H4 (cell line): ENCODE data around the gene POM121. TPM values are rescaled to one million over a fixed set of nuclear protein-coding genes. Genes with fewer than 3 reads are reported as not detected.
"Not testable (repeated sequence)": the region's sequence is repeated elsewhere in the genome, so short reads cannot be mapped to it uniquely, and the experiment has no call there.

Experiments
- DNase-seq: peaks from one replicate; pipeline ENCODE4 v3.0.0-alpha.2; 2015; ENCODE audit warnings: low spot score
- total RNA-seq: library from RNA; depleted of rRNA; stranded (reverse); fragments of >200 nt; shearing (Covaris generic); gene quantifications from 2 replicates; pipeline ENCODE4 v1.2.3, GENCODE V29; 2014; rRNA removed

Gene POM121
- total RNA-seq = 3.1 and 5.2 TPM in 2 replicates

DNA sequence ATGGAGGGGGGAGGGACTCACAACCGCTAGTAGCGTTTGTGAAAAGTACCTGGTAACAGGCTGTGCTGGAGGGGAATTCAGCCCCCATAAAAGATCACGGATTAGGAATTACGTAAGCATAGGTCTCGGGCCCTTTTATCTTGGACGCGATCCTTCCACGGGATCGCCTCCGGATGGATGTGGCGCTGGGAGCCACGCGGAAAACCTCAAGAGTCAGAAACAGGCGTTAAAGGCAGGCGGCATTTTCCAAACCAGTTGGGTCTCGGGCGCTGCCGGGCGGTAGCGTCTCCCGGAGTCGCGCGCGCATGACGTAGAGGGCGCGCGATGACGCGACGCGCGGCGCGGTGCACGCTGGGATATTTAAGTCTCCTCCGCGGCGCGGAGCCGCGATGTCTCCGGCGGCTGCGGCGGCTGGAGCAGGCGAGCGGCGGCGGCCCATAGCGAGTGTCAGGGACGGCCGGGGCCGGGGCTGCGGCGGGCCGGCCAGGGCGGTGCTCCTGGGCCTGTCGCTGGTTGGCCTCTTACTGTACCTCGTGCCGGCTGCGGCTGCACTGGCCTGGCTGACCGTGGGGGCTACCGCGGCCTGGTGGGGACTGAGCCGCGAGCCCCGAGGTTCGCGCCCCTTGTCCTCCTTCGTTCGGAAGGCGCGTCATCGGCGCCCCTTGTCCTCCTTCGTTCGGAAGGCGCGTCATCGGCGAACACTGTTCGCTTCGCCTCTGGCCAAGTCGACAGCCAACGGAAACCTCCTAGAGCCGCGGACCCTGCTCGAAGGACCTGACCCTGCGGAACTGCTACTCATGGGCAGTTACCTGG, at the start of gene POM121:
POM121 (plus strand) TSS at position 363 of the 813 bp plus-strand sequence; CDS start at position 390, 27 bp downstream.
- peak; percentile 88 for DNase-seq

DNA sequence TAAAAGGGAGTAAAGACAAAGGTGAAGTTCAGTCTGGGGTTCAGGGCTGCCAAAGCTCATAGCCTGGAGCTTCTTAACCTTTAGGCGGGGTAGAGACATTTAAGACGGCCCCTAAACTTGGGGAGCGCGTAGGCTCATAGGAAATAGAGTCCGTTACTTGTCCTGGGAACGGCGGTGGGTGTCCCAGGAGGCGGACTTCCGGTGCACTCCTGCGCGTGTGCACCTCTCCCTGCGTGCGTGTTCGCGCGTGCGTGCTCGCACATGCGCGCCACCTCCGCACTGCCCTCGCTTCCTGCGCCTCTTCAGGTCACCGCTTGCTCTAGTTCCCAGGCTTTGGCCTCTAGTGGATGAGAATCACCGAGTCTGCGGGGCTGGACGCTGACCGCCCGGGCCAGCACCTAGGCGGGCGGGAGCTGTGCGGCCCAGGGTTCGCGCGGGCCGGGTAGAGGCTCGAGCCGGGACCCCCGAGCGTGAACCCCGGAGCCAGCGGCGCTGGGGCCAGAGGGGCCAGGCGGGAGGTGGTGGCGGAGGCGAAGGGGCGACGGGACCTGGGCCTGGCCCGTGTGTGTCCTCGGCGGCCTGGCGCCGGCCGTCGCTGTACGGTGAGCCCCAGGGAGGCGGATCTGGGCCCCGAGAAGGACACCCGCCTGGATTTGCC, 45.7 kb upstream of the POM121 start:
- DNase-seq = peak; percentile 87

DNA sequence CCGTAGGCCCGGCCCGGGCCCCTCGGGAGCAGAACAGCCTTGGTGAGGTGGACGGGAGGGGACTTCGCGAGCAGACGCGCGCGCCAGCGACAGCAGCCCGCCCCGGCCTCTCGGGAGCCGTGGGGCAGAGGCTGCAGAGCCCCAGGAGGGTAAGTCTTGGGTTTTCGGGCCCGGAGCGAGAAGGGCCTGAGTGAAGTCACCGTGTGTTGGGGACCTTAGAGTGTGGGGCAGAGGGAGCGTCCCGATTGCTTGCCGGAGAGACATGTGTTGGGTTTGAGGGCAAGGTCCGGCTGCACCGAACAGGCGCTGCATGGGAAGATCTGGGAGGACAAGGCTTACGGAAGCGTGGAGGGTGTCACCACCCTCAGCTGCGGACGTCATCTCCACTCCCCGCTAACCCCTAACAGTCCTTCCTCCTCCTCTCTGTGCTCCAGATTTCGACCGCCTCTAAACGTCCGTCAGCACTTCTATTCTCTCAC, 45.1 kb upstream of the POM121 start:
- peak; percentile 29 for DNase-seq

DNA sequence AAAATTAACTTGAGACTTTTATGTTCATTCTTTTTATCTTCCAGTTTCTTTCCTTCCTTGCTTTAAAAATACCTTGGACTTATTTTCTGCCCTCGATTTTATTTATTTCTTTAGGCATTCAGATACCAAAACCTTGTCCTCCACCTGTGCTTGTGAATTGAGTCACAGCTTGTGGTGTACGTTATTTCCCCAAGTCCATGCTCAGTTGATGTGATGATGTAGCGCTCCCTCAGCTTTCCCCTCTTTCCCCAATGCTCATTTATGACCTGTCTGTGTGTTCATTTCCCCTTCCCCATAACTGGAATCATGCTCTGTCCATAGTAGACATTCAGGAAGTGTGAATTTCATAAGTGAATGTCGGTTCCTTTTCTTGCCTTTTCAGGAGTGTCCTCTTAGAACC, 33.1 kb upstream of the POM121 start:
- not testable (repeated sequence) for DNase-seq

DNA sequence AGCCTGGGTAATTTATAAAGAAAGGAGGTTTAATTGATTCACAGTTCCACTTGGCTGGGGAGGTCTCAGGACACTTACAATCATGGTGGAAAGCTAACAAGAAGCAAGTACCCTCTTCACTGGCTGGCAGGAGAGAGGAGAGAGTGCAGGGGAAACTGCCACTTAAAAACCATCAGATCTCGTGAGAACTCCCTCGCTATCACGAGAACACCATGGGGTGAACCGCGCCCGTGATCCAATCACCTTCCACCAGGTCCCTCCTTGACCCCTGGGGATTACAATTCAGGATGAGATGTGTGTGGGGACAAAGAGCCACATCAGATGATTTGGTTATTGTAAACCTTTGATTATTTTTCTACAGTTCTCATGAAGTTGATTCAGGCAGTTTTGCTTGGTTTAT, 20.2 kb upstream of the POM121 start:
- DNase-seq = not testable (repeated sequence)

DNA sequence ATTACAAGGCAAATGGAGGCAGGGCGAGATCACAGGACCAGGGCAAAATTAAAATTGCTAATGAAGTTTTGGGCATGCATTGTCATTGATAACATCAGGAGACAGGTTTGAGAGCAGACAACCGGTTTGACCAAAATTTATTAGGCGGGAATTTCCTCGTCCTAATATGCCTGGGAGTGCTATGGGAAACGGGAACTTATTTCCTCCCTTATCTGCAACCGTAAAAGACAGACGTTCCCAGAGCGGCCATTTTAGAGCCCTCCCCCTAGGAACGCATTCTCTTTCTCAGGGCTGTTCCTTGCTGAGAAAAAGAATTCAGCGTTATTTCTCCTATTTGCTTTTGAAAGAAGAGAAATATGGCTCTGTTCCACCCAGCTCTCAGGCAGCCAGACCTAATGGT, 16.5 kb upstream of the POM121 start:
- not testable (repeated sequence) for DNase-seq

DNA sequence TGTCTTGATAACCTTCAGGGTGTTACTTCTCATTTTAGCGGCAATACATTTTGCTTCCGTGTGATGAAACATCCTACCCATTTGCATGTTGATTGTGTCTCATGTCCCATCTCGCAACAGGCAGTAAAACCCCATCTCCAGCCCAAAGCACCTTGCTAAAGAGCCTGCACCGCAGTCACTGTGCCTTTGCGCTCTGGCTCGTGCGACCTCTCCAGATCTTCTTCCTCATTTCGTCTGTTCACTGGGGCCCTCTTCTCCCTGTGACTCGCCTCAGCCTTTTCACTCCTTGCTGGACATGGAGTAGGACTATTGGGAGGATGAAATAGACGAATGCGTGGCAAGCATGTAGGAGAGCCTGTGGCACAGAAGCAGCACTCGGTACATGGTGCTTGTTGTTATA, 13.5 kb upstream of the POM121 start:
- DNase-seq = not testable (repeated sequence)

DNA sequence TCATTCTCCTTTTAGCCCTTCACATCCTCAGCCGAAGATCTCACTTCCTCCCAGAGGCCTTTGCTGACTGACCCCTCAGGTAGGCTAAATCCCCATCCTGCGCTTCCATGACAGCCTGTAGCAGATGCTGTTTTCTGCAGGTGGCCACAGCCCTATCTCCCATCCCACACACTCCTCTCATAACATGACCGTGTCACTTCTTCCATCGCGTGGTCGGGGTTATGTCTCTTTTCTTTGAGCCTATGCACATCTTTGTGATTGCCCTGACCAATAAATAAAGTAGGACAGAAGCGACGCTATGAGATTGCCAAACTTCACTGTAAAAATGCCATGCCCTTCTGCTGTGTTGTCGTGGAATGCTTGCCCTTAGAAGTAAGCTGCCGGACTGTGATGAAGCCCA, 11.1 kb upstream of the POM121 start:
- DNase-seq = not testable (repeated sequence)

DNA sequence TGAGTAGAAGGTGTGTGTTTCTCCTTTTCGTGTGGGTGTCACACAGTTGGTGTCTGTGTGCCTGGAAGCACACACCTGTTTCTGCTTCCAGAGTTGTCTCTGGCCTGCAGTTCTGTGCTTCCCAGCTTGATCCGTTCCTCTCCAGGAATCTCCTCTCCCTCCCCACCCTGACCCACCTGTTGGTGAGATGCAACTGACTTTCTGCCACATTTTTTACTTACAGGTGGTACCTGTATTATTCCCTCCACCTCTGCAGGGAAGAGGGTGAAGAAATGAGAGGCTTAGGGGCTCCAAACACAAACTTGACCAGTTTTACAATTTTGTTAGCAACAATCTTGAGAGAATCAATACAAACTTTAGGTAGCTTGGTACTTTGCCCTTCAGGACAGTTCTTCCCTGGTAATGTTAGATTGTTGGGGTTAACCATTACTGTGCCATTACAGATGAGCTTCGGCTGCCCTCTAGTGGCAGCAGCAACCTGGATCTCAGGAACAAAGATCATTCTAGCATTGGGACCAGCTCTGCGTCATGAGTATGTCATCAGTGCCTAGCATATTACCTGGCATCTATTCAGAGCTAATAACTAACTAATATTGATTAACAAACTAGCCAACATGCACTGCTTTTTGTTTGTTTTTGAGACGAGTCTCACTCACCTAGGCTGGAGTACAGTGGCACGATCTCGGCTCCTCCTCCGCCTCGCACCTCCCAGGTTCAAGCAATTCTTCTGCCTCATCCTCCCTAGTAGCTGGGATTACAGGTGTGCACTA, 10.0 kb upstream of the POM121 start:
- peak; percentile 47 for DNase-seq

DNA sequence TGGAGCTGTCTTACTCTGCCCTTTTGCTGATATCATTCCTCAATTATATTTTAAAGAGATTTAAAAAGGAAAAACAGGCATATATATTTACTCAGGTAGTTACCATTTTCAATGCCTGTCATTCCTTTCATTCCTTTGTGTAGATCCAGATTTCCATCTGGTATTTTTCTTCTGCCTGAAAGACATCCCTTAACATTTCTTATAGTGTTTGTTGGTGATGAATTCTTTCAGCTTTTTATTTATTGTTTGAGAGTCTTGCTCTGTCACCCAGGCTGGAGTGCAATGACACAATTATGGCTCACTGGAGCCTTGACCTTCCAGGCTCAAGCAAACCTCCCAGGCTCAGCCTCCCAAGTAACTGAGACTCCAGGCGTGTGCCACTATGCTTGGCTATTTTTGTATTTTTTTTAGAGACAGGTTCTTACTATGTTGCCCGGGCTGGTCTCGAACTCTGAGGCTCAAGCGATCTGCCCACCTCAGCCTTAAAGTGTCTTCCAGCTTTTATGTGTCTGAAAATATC, 5.6 kb upstream of the POM121 start:
- DNase-seq = no peak

DNA sequence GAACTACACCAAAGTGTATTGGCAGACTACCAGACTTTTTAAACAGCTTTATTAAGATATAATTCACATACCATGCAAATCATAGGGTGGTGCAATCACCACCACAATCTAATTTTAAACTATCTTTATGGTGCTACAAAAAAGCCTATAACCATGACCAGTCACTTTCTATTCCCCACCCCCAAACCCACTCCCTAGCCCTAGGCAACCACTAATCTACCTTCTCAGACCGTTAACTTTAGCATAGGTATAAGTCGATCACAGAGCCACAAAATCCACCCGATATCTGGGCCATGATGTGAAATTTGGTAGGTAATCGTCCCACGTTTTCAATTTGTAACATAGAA, 536 bp upstream of the POM121 start:
- no peak for DNase-seq

DNA sequence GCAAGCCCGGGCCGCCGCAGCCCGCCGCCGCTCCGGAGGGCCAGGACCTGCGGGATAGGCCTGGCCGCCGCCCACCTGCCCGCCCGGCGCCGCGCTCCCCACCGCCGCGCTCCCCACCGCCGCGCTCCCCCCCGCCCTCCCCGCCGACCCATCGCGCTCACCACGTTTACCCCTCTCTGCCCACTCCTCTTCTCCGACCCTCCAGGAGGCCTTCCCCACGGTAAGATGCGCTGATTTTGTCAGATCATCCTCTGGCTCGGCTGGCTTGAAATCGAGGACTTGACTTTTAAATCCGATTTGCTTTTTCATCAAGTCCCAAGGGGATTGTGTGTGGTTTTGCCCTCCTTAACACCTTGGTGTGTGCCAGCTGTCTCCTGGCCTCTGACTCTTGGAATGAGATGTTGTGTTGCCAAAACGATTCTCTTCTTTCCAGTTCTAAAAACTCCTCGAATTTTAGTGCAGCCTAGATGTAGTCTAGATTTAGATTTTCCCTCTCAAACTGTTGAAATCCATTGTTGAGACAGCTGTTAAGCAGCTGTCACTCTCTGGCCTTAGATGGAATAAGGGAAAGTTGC, 738 bp downstream of the POM121 start:
- no peak for DNase-seq

DNA sequence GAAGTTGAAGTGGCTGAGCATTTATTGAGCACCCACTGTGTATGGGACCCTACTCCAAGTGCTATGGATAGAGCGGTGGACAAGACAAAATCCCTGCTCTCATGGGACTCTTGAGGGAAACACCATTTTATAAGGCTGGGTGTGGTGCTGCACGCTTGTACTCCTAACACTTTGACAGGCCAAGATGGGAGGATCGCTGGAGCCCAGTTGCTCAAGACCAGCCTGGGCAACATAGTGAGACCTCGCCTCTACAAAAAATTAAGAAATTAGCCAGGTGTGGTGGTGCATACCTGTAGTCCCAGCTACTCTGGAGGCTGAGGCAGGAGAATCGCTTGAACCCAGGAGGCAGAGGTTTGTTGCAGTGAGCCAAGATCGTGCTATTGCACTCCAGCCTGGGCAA, 2.9 kb downstream of the POM121 start:
- DNase-seq = not testable (repeated sequence)

DNA sequence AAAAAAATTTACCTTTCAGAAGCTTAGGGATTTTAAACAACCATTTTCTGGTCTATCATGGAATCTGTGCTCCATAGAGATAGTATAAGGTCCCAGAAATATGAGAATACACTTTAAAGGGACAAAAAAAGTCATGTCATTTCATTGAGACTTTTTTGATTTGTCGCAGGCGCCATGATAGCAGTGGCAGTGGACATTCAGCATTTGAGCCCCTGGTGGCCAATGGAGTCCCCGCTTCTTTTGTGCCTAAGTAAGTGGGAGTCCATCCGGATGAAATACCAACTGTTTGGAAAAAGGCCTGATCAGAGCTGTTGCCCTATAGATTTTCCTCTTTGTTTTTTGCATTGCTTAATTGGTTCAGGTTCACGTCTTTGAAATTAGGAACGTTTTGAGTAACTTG, 3.3 kb downstream of the POM121 start:
- DNase-seq = not testable (repeated sequence)

DNA sequence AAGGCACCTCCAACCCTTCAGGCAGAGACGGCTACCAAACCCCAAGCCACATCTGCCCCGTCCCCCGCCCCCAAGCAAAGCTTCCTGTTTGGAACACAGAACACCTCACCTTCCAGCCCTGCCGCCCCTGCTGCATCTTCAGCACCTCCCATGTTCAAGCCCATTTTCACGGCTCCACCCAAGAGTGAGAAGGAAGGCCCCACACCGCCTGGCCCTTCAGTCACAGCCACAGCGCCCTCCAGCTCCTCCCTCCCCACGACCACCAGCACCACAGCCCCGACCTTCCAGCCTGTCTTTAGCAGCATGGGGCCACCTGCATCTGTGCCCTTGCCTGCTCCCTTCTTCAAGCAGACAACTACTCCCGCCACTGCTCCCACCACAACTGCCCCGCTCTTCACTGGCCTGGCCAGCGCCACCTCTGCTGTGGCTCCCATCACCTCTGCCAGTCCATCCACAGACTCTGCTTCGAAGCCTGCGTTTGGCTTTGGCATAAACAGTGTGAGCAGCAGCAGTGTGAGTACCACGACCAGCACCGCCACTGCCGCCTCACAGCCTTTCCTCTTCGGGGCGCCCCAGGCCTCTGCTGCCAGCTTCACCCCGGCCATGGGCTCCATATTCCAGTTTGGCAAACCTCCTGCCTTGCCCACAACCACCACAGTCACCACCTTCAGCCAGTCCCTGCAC, 17.3 kb downstream of the POM121 start:
- DNase-seq = not testable (repeated sequence)

DNA sequence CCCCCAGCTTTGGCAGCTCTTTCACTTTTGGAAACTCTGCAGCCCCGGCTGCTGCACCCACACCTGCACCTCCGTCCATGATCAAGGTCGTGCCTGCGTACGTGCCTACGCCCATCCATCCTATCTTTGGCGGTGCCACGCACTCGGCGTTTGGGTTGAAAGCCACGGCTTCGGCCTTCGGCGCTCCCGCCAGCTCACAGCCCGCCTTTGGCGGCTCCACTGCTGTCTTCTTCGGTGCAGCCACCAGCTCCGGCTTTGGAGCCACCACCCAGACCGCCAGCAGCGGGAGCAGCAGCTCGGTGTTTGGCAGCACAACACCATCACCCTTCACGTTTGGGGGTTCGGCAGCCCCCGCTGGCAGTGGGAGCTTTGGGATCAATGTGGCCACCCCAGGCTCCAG, 18.1 kb downstream of the POM121 start:
- DNase-seq = not testable (repeated sequence)

DNA sequence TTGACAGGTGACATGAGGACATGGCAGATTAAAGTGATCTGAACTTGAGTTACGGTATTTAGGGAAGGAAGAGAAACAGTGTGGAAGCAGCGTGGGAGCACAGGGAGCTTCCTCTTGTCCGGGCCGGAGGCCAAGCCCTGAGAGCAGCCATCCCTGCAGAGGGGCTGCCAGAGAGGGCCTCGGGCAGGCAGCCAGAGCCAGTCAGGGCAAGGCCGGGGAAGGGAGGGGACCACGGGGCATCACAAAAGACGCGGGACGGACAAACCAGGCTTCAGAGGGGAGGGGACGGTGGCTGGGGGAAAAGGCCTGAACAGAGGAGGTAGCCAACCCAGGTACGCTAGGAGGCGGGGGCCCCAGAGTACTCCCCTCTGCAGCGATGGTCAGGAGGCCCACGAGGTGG, 20.0 kb downstream of the POM121 start:
- not testable (repeated sequence) for DNase-seq

DNA sequence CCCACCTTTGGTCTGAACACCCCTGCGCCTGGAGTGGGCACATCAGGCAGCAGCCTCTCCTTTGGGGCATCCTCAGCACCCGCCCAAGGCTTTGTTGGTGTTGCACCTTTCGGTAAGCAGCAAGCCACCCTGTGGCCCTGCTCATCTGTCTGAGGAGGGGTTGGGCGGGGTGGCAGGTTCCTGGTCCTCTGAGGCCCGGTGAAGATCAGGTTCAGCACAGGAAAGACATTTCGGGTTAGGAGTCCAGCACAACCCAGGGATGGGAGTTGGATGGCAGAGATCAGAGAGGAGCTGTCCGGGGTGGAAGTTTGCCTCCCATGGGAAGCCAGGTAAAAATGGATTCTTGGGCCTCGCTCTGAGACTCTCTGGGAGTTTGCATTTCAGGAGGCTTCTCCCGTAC, 20.7 kb downstream of the POM121 start:
- DNase-seq = not testable (repeated sequence)

DNA sequence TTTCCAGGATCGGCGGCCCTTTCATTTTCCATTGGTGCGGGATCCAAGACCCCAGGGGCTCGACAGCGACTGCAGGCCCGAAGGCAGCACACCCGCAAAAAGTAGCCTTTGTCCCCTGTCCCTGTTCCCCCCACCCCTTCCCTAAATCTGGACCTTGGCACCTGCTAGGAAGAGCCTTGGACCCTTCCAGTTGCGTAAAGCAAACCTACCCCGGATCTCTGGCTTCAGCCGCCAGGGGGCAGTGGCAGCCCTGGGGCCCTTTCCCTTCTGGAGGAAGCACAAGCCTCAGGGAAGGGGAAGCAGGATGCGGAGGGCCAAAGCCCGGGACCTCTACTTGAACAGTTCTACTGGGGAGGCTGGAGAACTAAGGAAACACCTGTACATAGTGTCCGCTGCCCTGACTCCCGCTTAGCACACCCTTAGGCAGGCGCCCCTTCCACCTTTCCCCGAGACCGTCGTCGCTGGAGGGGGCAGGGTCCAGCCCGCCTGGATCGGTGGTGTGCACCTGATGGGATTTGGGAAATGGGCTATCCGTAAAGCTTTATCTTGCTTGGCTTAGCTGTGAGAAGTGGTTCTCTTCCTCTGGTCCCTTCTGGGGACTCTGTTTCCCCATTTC, 21.3 kb downstream of the POM121 start:
- not testable (repeated sequence) for DNase-seq

DNA sequence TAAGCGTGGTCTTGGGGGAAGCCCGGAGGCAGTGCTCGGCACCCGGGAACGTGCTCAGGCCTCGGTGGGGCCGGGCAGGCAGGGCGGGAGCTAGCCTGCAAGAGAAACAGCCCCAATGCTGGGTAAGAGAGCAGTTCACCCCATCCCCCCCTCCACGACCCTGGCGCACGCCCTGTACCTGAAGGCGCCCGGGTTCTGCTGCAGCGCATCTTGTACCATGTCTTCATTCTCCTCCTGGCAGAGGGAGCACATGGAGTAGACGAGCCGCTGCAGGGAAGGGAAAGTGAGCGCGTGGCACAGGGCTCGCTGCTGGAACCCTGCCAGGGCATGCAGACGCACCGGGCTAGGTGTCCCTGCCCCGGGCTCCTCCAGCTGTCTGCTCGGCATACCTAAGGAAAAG, 23.8 kb downstream of the POM121 start:
- DNase-seq = not testable (repeated sequence)

DNA sequence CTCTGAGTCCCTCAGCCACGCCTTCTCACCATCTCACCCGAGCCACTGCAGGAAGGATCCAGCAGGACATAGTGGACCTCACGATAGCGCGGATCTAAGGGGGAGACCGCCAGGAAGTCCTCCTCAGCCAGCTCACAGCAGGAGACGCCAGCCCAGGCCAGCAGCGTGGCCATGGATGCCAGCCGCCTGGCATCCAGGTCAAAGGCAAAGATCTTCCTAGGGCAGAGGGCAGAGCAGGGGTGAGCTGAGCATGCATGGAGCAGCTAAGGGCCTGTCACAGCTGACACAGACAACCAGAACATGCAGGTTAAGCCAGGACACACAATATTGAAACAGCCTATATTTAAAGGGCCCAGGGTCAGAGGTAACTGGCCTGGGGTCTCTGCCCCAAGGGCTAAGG, 24.4 kb downstream of the POM121 start:
- not testable (repeated sequence) for DNase-seq
